ENCODE measurements around the gene PNKP. TPM values are rescaled to one million over a fixed set of nuclear protein-coding genes. Genes with fewer than 3 reads are reported as not detected.

Gene PNKP
- polyA plus RNA-seq, 1 donor from 2014 or later: 43.1 TPM

DNA sequence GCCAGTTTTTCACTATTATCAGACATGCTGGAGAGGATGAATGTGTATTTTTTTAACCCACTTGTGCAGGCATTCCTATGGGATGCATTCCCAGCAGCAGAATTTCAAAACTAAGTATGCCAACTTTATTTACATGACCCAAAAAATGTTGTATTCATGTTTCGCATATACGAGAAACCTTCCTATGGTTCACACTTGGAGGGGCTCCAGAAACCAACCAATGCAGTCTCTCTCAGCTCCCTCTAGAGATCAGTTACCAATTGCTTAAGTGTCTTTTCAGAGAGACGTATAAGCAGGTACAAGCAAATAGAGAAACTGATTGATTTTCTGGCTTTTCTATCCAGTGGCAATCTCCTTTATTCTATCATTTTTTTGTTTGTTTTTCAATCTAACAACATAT lies 22.0 kb downstream of the PNKP start:
- H3K36me3 ChIP-seq (ENCODE audit: insufficient read depth, low read length): peaks cover 7% of the 10 kb centered on the region
- H3K9me3 ChIP-seq (ENCODE audit: low read length): no peaks in the 10 kb centered on the region
- no peak overlapping the region for H3K4me3 ChIP-seq (ENCODE audit: low read length)
- no peak overlapping the region for H3K4me2 ChIP-seq (ENCODE audit: low read length)
- H3K9me2 ChIP-seq (ENCODE audit: insufficient read depth, low read length): no peaks in the 10 kb centered on the region
- no peak for TF ChIP-seq RAD21 (conservative IDR thresholded peaks at IDR 0.05)
- no peak for TF ChIP-seq TAF1 (IDR thresholded peaks at IDR 0.05; ENCODE audit: low read depth)
- no peak for TF ChIP-seq EZH2 (IDR thresholded peaks at IDR 0.05; ENCODE audit: borderline replicate concordance, insufficient read depth, low read length, poor library complexity, severe bottlenecking)
- no peak for TF ChIP-seq POLR2AphosphoS5 (IDR thresholded peaks at IDR 0.05)
- TF ChIP-seq MXI1 (conservative IDR thresholded peaks at IDR 0.05; ENCODE audit: poor library complexity, severe bottlenecking): no peak
- TF ChIP-seq EP300 (conservative IDR thresholded peaks at IDR 0.05; ENCODE audit: poor library complexity, severe bottlenecking): no peak
- TF ChIP-seq, protein P1, sequence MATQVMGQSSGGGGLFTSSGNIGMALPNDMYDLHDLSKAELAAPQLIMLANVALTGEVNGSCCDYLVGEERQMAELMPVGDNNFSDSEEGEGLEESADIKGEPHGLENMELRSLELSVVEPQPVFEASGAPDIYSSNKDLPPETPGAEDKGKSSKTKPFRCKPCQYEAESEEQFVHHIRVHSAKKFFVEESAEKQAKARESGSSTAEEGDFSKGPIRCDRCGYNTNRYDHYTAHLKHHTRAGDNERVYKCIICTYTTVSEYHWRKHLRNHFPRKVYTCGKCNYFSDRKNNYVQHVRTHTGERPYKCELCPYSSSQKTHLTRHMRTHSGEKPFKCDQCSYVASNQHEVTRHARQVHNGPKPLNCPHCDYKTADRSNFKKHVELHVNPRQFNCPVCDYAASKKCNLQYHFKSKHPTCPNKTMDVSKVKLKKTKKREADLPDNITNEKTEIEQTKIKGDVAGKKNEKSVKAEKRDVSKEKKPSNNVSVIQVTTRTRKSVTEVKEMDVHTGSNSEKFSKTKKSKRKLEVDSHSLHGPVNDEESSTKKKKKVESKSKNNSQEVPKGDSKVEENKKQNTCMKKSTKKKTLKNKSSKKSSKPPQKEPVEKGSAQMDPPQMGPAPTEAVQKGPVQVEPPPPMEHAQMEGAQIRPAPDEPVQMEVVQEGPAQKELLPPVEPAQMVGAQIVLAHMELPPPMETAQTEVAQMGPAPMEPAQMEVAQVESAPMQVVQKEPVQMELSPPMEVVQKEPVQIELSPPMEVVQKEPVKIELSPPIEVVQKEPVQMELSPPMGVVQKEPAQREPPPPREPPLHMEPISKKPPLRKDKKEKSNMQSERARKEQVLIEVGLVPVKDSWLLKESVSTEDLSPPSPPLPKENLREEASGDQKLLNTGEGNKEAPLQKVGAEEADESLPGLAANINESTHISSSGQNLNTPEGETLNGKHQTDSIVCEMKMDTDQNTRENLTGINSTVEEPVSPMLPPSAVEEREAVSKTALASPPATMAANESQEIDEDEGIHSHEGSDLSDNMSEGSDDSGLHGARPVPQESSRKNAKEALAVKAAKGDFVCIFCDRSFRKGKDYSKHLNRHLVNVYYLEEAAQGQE (IDR thresholded peaks at IDR 0.05; ENCODE audit: borderline replicate concordance): no peak
- TF ChIP-seq, protein P2, sequence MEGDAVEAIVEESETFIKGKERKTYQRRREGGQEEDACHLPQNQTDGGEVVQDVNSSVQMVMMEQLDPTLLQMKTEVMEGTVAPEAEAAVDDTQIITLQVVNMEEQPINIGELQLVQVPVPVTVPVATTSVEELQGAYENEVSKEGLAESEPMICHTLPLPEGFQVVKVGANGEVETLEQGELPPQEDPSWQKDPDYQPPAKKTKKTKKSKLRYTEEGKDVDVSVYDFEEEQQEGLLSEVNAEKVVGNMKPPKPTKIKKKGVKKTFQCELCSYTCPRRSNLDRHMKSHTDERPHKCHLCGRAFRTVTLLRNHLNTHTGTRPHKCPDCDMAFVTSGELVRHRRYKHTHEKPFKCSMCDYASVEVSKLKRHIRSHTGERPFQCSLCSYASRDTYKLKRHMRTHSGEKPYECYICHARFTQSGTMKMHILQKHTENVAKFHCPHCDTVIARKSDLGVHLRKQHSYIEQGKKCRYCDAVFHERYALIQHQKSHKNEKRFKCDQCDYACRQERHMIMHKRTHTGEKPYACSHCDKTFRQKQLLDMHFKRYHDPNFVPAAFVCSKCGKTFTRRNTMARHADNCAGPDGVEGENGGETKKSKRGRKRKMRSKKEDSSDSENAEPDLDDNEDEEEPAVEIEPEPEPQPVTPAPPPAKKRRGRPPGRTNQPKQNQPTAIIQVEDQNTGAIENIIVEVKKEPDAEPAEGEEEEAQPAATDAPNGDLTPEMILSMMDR (IDR thresholded peaks at IDR 0.05; ENCODE audit: poor library complexity, severe bottlenecking): no peak
- no peak for TF ChIP-seq SMC3 (conservative IDR thresholded peaks at IDR 0.05; ENCODE audit: poor library complexity)
- no peaks in the 10 kb centered on the region for H3F3A ChIP-seq (ENCODE audit: insufficient read depth, low read length, poor library complexity, severe bottlenecking)
- H3K79me2 ChIP-seq (replicated peaks; ENCODE audit: insufficient read depth, low read length): no peaks in the 10 kb centered on the region
- H4K20me1 ChIP-seq (ENCODE audit: insufficient read depth): no peaks in the 10 kb centered on the region
- no peaks in the 10 kb centered on the region for H3K27me3 ChIP-seq (ENCODE audit: insufficient read depth, low read depth, low read length)
- H2AFZ ChIP-seq (ENCODE audit: low read depth, low read length): no peak overlapping the region
- H3K9ac ChIP-seq (ENCODE audit: low read length): no peak overlapping the region
- no peak overlapping the region for H3K27ac ChIP-seq (ENCODE audit: low read length)

DNA sequence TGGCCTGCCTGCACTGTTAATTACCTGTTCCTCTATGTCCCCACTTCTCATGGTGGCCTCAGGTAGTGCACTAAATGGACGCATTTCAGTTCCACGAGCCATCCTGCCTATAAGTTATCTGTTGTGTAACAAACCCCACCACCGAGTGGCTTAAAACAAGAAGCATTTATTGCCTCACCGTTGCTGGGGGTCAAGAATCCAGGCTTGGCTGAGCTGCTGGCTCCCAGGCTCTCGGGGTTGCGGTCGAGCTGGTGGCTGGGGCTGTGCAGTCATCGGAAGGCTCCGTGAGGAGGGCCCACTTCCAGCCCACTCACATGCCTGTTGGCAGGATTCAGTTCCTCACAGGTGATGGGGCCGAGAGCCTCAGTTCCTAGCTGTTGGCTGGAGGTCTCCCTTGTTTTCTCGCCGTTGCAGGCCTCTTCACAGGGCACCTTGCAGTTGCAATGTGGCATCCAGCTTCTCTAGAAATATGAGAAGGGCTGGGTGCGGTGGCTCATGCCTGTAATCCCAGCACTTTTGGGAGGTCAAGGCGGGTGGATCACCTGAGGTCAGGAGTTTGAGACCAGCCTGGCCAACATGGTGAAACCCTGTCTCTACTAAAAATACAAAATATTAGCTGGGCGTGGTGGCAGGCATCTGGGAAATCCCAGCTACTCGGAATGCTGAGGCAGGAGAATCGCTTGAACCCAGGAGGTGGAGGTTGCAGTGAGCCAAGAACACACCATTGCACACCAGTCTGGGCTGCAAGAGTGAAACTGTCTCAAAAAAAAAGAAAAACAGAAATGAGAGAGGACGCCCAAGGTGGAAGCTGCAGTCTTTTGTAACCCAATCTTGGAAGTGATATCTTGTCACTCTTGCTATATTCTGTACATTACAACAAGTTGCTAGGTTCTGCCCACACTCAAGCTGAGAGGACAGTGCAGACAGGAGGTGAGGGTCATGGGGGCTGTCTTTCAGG lies 23.0 kb downstream of the PNKP start:
- Histone ChIP-seq H3K36me3 (ENCODE audit: insufficient read depth, low read length) (peaks cover 10% of the 10 kb centered on the region), H3K27ac (ENCODE audit: low read length) (no peak overlapping the region), H3K4me3 (ENCODE audit: low read length) (no peak overlapping the region), H3K9me2 (ENCODE audit: insufficient read depth, low read length) (no peaks in the 10 kb centered on the region), H3K9ac (ENCODE audit: low read length) (no peak overlapping the region), H3F3A (ENCODE audit: insufficient read depth, low read length, poor library complexity, severe bottlenecking) (no peaks in the 10 kb centered on the region), H4K20me1 (ENCODE audit: insufficient read depth) (no peaks in the 10 kb centered on the region), H3K79me2 (replicated peaks; ENCODE audit: insufficient read depth, low read length) (no peaks in the 10 kb centered on the region), H3K4me2 (ENCODE audit: low read length) (no peak overlapping the region), H3K9me3 (ENCODE audit: low read length) (no peaks in the 10 kb centered on the region), H2AFZ (ENCODE audit: low read depth, low read length) (no peak overlapping the region), H3K27me3 (ENCODE audit: insufficient read depth, low read depth, low read length) (no peaks in the 10 kb centered on the region)
- TF ChIP-seq EP300 (conservative IDR thresholded peaks at IDR 0.05; ENCODE audit: poor library complexity, severe bottlenecking): no peak
- no peak for TF ChIP-seq EZH2 (IDR thresholded peaks at IDR 0.05; ENCODE audit: borderline replicate concordance, insufficient read depth, low read length, poor library complexity, severe bottlenecking)
- no peak for TF ChIP-seq MXI1 (conservative IDR thresholded peaks at IDR 0.05; ENCODE audit: poor library complexity, severe bottlenecking)
- TF ChIP-seq POLR2AphosphoS5 (IDR thresholded peaks at IDR 0.05): no peak
- TF ChIP-seq, protein P1 (IDR thresholded peaks at IDR 0.05; ENCODE audit: borderline replicate concordance): no peak
- no peak for TF ChIP-seq TAF1 (IDR thresholded peaks at IDR 0.05; ENCODE audit: low read depth)
- TF ChIP-seq, protein P2 (IDR thresholded peaks at IDR 0.05; ENCODE audit: poor library complexity, severe bottlenecking): no peak
- TF ChIP-seq SMC3 (conservative IDR thresholded peaks at IDR 0.05; ENCODE audit: poor library complexity): no peak
- TF ChIP-seq RAD21 (conservative IDR thresholded peaks at IDR 0.05): no peak

Measured in neural cell (in vitro differentiated cells).